Measurements from ENCODE around the gene NDST1.

The NDST1 gene

GRCh38 chr5:150550286-150550685 is 42.4 kb downstream of the NDST1 start:
- DNase-seq, result no peak

GRCh38 chr5:150551066-150551465 is 43.1 kb downstream of the NDST1 start:
- DNase-seq, result no peak

- DNase-seq, result no peak
Observed at GRCh38 chr5:150553402-150553801, 45.5 kb downstream of the NDST1 start.

GRCh38 chr5:150553911-150554310 is 46.0 kb downstream of the NDST1 start:
- no peak for DNase-seq

GRCh38 chr5:150554857-150555256 is 46.9 kb downstream of the NDST1 start:
- no peak for DNase-seq

- no peak for DNase-seq
Observed at GRCh38 chr5:150556106-150556505, 48.2 kb downstream of the NDST1 start.

GRCh38 chr5:150556859-150557508 is 49.1 kb downstream of the NDST1 start:
- DNase-seq, result no peak

GRCh38 chr5:150557509-150557872 is 49.6 kb downstream of the NDST1 start:
- no peak for DNase-seq

- no peak for DNase-seq
Observed at GRCh38 chr5:150558088-150558621, 50.2 kb downstream of the NDST1 start.

GRCh38 chr5:150559088-150559487 is 51.2 kb downstream of the NDST1 start:
- DNase-seq, result no peak

GRCh38 chr5:150559701-150560100 is 51.8 kb downstream of the NDST1 start:
- DNase-seq, result no peak

- DNase-seq, result peak; percentile 85
Observed at GRCh38 chr5:150560401-150561191, 52.7 kb downstream of the NDST1 start.

GRCh38 chr5:150561192-150561512 is 53.2 kb downstream of the NDST1 start:
- no peak for DNase-seq

GRCh38 chr5:150561571-150562275 is 53.8 kb downstream of the NDST1 start:
- DNase-seq, result no peak

- DNase-seq, result no peak
Observed at GRCh38 chr5:150562832-150563231, 54.9 kb downstream of the NDST1 start.

GRCh38 chr5:150565868-150566267 is 57.9 kb downstream of the NDST1 start:
- DNase-seq, result no peak

GRCh38 chr5:150567031-150567717 is 59.2 kb downstream of the NDST1 start:
- DNase-seq, result no peak

GRCh38 chr5:150568663-150569062 is 60.7 kb downstream of the NDST1 start:
- no peak for DNase-seq

- DNase-seq, result no peak
Observed at GRCh38 chr5:150570333-150570732, 62.4 kb downstream of the NDST1 start.

GRCh38 chr5:150571836-150572235 is 63.9 kb downstream of the NDST1 start:
- no peak for DNase-seq

GRCh38 chr5:150573216-150573615 is 65.3 kb downstream of the NDST1 start:
- DNase-seq, result no peak

GRCh38 chr5:150573867-150574817 is 66.2 kb downstream of the NDST1 start:
- no peak for DNase-seq

All from activated T-cell treated with anti-CD3 and anti-CD28 coated beads, Interleukin-2, amount 50 U/mL, for 48 hours (primary cell).